GM13977 (cell line): ENCODE results near the gene MS4A15.

Experiments used
- DNase-seq: peaks from one replicate; pipeline ENCODE4 v3.0.0; 2012; ENCODE audit warnings: low spot score
- CTCF ChIP-seq: IDR thresholded peaks from 2 replicates; pipeline ENCODE4 v1.5.1; 2012; ENCODE audit warnings: mild to moderate bottlenecking, control low read depth; ENCODE audit not compliant: insufficient read depth; ENCODE audit errors: extremely low read depth, missing control alignments
- in situ Hi-C: fragments of 300-500 bp; cut with MboI; formaldehyde crosslinking; loops from one replicate; pipeline ENCODE4 v1.12.0; 2022; ENCODE audit warnings: low sequenced_read_pairs, low pct_unique_long_range_greater_than_20kb, mixed read lengths, inconsistent platforms; ENCODE audit not compliant: unreplicated experiment

Gene MS4A15

GRCh38 chr11:60718524-60719316, 37.9 kb upstream of the MS4A15 start:
- no peak for TF ChIP-seq CTCF
- no peak for DNase-seq
- in situ Hi-C loops: no loop called here

- no peak for TF ChIP-seq CTCF
- in situ Hi-C loops: no loop called here
- DNase-seq: no peak
These were observed 37.3 kb upstream of the MS4A15 start for GRCh38 chr11:60719391-60719790.

- no peak for DNase-seq
- TF ChIP-seq CTCF: no peak
- in situ Hi-C loops: no loop called here
These were observed 36.2 kb upstream of the MS4A15 start for GRCh38 chr11:60720460-60720859.

- no peak for TF ChIP-seq CTCF
- in situ Hi-C loops: no loop called here
- DNase-seq: no peak
These were observed 32.2 kb upstream of the MS4A15 start, which contains the start of gene MS4A18 for GRCh38 chr11:60724420-60724819. Gene MS4A18, plus strand, starts transcription at chr11:60724720.

- in situ Hi-C loops: no loop called here
- no peak for DNase-seq
- TF ChIP-seq CTCF: no peak
These were observed 31.1 kb upstream of the MS4A15 start for GRCh38 chr11:60725592-60725991.

GRCh38 chr11:60731586-60731985, 25.1 kb upstream of the MS4A15 start:
- DNase-seq: no peak
- TF ChIP-seq CTCF: no peak
- in situ Hi-C loops: no loop called here
